K562 treated with DMSO at 1 percent for 48 hours (cell line): ENCODE measurements around the gene ZBTB22. TPM values are rescaled to one million over a fixed set of nuclear protein-coding genes. Genes with fewer than 3 reads are reported as not detected.

ENCODE experiments used
- total RNA-seq: library from RNA; unstranded; fragments of 300-600 nt; gene quantifications from 2 replicates; pipeline ENCODE4 v1.2.3, GENCODE V29; 2022; ENCODE audit warnings: low replicate concordance; ENCODE audit errors: extremely low read depth

The ZBTB22 gene
- not detected in 2 replicates for total RNA-seq

GRCh38 chr6:33317669-33318425, at the start of gene ZBTB22:
Gene ZBTB22, minus strand, starts transcription at chr6:33317744. Its CDS starts 828 bp downstream, at chr6:33316916.

DNA sequence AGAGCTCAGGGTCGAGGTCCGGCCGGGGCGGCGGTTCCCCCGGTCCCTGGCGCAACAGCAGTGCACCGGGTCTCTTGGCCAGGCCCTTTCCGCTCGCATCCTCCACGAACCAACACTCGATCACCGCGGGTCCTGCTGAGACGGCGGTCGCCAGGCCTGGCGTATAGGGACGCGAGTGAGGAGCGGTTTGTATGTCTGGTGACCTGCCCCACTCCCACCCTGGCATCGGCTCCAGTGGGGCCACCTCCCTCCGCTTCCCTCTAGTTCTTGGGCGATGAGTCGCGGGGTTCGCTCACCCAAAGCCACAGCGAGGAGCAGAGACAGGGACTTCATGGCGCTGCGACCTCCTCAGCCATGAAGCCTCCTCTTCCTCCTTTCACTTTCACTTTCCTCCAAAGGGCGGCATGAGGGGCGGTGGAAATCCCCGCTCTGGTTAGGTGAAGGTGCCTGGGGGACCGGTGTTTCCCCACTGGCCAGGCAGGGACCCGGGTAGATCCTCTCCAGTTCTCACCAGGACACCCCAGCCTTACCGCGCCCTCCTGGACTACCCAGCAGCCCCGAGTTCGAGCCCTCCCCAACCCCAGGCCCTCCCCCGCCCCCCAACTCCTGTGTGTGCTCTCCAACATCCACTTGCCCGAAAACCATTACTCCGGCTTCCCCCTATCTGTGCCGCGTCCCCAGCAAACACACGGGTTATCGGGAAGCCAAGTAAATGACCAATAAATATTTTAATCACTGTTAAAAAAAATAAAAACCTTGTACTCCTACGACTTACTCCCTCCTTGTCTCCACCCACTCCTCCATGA, 3.6 kb downstream of the ZBTB22 start, which contains the start of gene TAPBP:
Gene TAPBP, minus strand, starts transcription at position 370 of the 806 bp plus-strand sequence. Its CDS starts 37 bp downstream, at position 333.

GRCh38 chr6:33298773-33299236, 18.7 kb downstream of the ZBTB22 start, which contains the start of gene RGL2:
Gene RGL2, minus strand, starts transcription at chr6:33298942. Its CDS starts 332 bp downstream, at chr6:33298610.

GRCh38 chr6:33288921-33289783, 28.4 kb downstream of the ZBTB22 start, which contains the start of the genes PFDN6 and WDR46:
Gene PFDN6, plus strand, starts transcription at chr6:33289601. Its CDS starts 256 bp downstream, at chr6:33289857.
Gene WDR46, minus strand, starts transcription at chr6:33289239. Its CDS starts 69 bp downstream, at chr6:33289170.

GRCh38 chr6:33276864-33277662, 40.5 kb downstream of the ZBTB22 start, which contains the start of gene B3GALT4:
Gene B3GALT4, plus strand, starts transcription at chr6:33277123. Its CDS starts 297 bp downstream, at chr6:33277420.

GRCh38 chr6:33271468-33272274, 45.9 kb downstream of the ZBTB22 start, which contains the start of the genes RPS18 and VPS52:
Gene RPS18, plus strand, starts transcription at chr6:33272075. Its CDS starts 45 bp downstream, at chr6:33272120.
Gene VPS52, minus strand, starts transcription at chr6:33271876. Its CDS starts 201 bp downstream, at chr6:33271675.

Other genes with a start within 250 kb of the ZBTB22 start
- gene HLA-DPA1, start 244.1 kb downstream of the ZBTB22 start, total RNA-seq = not detected in 2 replicates
- gene HLA-DPB1, start 241.8 kb downstream of the ZBTB22 start, total RNA-seq = not detected in 2 replicates
- gene COL11A2, start 125.3 kb downstream of the ZBTB22 start, total RNA-seq = not detected in 2 replicates
- gene RXRB, start 117.1 kb downstream of the ZBTB22 start, total RNA-seq = not detected in 2 replicates
- 245 TPM in 1 of 2 replicates, not detected in the other for gene SLC39A7, start 116.9 kb downstream of the ZBTB22 start, total RNA-seq
- gene HSD17B8, start 113.1 kb downstream of the ZBTB22 start, total RNA-seq = not detected in 2 replicates
- not detected in 2 replicates for gene RING1, start 109.2 kb downstream of the ZBTB22 start, total RNA-seq
- gene VPS52, start 45.9 kb downstream of the ZBTB22 start, total RNA-seq = not detected in 2 replicates
- 6,916 and 8,608 TPM in 2 replicates for gene RPS18, start 45.7 kb downstream of the ZBTB22 start, total RNA-seq
- gene B3GALT4, start 40.6 kb downstream of the ZBTB22 start, total RNA-seq = not detected in 2 replicates
- not detected in 2 replicates for gene WDR46, start 28.5 kb downstream of the ZBTB22 start, total RNA-seq
- gene PFDN6, start 28.1 kb downstream of the ZBTB22 start, total RNA-seq = not detected in 2 replicates
- gene RGL2, start 18.8 kb downstream of the ZBTB22 start, total RNA-seq = 141 TPM in 1 of 2 replicates, not detected in the other
- 231 TPM in 1 of 2 replicates, not detected in the other for gene TAPBP, start 3.7 kb downstream of the ZBTB22 start, total RNA-seq
- gene DAXX, start 5.2 kb upstream of the ZBTB22 start, total RNA-seq = not detected in 2 replicates
- not detected in 2 replicates for gene KIFC1, start 74.1 kb upstream of the ZBTB22 start, total RNA-seq
- gene PHF1, start 93.3 kb upstream of the ZBTB22 start, total RNA-seq = not detected in 2 replicates
- gene CUTA, start 100.4 kb upstream of the ZBTB22 start, total RNA-seq = not detected in 2 replicates
- not detected in 2 replicates for gene SYNGAP1, start 102.3 kb upstream of the ZBTB22 start, total RNA-seq
- not detected in 2 replicates for gene ZBTB9, start 136.8 kb upstream of the ZBTB22 start, total RNA-seq